A673 (cell line): ENCODE data around the gene SUPT7L.

ENCODE experiments used
- EZH2 ChIP-seq: fragments of 200-600 bp; sonication (generic); IDR thresholded peaks from 2 replicates; pipeline ENCODE4 v1.6.1; 2017; ENCODE audit warnings: borderline replicate concordance, low read depth, mild to moderate bottlenecking, mixed read lengths, antibody characterized with exemption, low read length; ENCODE audit not compliant: poor library complexity, severe bottlenecking
- TF ChIP-seq, protein P1 (sequence below): fragments of 300-800, 200-600 bp; sonication (generic); conservative IDR thresholded peaks from 2 replicates; pipeline ENCODE4 v1.5.1; 2017; ENCODE audit warnings: low read depth, mild to moderate bottlenecking, antibody characterized with exemption, low read length, moderate library complexity, mixed read lengths

- TF ChIP-seq, protein P1, sequence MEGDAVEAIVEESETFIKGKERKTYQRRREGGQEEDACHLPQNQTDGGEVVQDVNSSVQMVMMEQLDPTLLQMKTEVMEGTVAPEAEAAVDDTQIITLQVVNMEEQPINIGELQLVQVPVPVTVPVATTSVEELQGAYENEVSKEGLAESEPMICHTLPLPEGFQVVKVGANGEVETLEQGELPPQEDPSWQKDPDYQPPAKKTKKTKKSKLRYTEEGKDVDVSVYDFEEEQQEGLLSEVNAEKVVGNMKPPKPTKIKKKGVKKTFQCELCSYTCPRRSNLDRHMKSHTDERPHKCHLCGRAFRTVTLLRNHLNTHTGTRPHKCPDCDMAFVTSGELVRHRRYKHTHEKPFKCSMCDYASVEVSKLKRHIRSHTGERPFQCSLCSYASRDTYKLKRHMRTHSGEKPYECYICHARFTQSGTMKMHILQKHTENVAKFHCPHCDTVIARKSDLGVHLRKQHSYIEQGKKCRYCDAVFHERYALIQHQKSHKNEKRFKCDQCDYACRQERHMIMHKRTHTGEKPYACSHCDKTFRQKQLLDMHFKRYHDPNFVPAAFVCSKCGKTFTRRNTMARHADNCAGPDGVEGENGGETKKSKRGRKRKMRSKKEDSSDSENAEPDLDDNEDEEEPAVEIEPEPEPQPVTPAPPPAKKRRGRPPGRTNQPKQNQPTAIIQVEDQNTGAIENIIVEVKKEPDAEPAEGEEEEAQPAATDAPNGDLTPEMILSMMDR = no peak
- no peak for TF ChIP-seq EZH2
Measured at GRCh38 chr2:27681841-27682240, 18.4 kb upstream of the SUPT7L start.
